Activated B cell treated with CpG ODN at 0.5 μM for 24 hours (primary cell): Measurements from ENCODE around the gene MFSD6L. TPM values are rescaled to one million over a fixed set of nuclear protein-coding genes. Genes with fewer than 3 reads are reported as not detected.

ENCODE experiments used
- ATAC-seq: fragments of 200-7000 bp; cut with Tn5 transposase; one replicate; pipeline ENCODE4 v1.10.0; 2021; ENCODE audit warnings: low read depth, mild to moderate bottlenecking, moderate library complexity
- CTCF ChIA-PET: fragments of 350-600 bp; sonication (Branson Sonifier 250); formaldehyde crosslinking; loops from one replicate; lab custom pipeline; 2021; ENCODE audit warnings: antibody characterized with exemption; lab: Charles Lee
- POLR2A ChIA-PET: fragments of 350-600 bp; sonication (Branson Sonifier 250); formaldehyde crosslinking; loops from one replicate; lab custom pipeline; 2021; ENCODE audit warnings: antibody characterized with exemption; lab: Charles Lee
- DNase-seq: peaks from one replicate; pipeline ENCODE4 v3.0.0; 2022
- H3K27ac Mint-ChIP-seq: one replicate; pipeline ENCODE4 v1.8.0; 2020; ENCODE audit warnings: mixed read lengths
- H3K27me3 Mint-ChIP-seq: one replicate; pipeline ENCODE4 v1.8.0; 2021; ENCODE audit warnings: mixed read lengths
- H3K36me3 Mint-ChIP-seq: one replicate; pipeline ENCODE4 v1.8.0; 2021; ENCODE audit warnings: low read depth, mixed read lengths
- H3K4me1 Mint-ChIP-seq: one replicate; pipeline ENCODE4 v1.8.0; 2021; ENCODE audit warnings: mixed read lengths
- H3K4me3 Mint-ChIP-seq: one replicate; pipeline ENCODE4 v1.8.0; 2020; ENCODE audit warnings: mild to moderate bottlenecking, mixed read lengths
- H3K9me3 Mint-ChIP-seq: one replicate; pipeline ENCODE4 v1.8.0; 2020; ENCODE audit warnings: mixed read lengths
- intact Hi-C: fragments of 100-400 bp; cut with micrococcal nuclease; formaldehyde crosslinking; loops from one replicate; pipeline ENCODE4 v1.15.1; 2024
- total RNA-seq: library from RNA; stranded (reverse); gene quantifications from 2 replicates; pipeline ENCODE4 v1.2.3, GENCODE V29; 2022
- TF ChIP-seq, protein P1 (sequence below): fragments of 200-600 bp; IDR thresholded peaks from one replicate; pipeline ENCODE4 v1.8.0; 2022; ENCODE audit warnings: antibody characterized with exemption, mild to moderate bottlenecking

The MFSD6L gene
- total RNA-seq, 1 donor from 2014 or later, result 0.20 TPM

DNA sequence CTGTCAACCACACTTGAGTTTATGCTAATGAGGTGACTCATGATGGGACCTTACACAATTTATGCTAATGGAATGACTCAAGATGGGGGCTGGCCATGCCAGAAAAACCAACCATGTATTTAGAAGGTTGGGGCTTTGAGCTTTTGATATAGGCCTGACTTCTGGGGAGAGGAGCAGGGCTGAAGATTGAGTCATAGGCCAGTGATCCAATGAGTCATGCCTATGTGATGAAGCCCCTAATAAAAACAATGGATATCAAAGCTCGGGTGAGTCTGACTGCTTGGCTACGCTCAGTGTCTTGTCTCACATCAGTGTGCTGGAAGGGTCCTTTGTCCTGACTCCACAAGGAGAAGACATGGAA is 7.3 kb downstream of the MFSD6L start:
- Mint-ChIP-seq H3K4me1 (peaks cover 10% of the 10 kb centered on the region), H3K9me3 (no peaks in the 10 kb centered on the region), H3K36me3 (no peaks in the 10 kb centered on the region), H3K4me3 (no peak overlapping the region), H3K27me3 (peaks cover 10% of the 10 kb centered on the region), H3K27ac (no peak overlapping the region)
- ChIA-PET POLR2A (no interaction called here), CTCF (no interaction called here)
- ATAC-seq (no peak), DNase-seq (no peak)
- intact Hi-C loops, result no loop called here
- TF ChIP-seq, protein P1, sequence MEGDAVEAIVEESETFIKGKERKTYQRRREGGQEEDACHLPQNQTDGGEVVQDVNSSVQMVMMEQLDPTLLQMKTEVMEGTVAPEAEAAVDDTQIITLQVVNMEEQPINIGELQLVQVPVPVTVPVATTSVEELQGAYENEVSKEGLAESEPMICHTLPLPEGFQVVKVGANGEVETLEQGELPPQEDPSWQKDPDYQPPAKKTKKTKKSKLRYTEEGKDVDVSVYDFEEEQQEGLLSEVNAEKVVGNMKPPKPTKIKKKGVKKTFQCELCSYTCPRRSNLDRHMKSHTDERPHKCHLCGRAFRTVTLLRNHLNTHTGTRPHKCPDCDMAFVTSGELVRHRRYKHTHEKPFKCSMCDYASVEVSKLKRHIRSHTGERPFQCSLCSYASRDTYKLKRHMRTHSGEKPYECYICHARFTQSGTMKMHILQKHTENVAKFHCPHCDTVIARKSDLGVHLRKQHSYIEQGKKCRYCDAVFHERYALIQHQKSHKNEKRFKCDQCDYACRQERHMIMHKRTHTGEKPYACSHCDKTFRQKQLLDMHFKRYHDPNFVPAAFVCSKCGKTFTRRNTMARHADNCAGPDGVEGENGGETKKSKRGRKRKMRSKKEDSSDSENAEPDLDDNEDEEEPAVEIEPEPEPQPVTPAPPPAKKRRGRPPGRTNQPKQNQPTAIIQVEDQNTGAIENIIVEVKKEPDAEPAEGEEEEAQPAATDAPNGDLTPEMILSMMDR, result no peak

DNA sequence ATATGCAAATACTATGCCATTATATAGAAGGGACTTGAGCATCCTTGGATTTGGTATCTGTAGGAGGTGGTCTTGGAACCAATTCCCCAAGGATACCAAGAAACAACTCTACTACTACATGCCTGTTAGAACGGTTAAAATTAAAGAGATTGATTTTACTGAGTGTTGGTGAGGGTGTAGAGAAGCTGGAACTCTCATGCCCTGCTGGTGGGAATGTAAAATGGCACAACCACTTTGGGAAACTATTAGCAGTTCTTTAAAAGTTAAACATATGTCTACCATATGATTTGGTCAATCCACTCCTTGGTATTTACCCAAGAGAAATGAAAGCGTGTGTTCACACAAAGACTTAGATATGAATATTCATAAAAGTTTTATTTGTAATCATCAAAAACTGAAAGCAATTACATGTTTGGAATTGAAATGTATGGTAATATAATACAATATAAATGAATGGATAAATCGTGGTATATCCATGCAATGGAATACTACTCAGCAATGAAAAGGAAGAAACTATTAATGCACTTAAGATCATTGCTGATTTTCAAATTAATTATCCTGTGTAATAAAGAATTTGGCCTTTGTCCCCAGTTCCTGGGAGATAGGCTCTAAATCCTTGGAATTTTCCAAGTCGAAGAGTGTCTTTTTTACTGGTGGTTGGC is 7.8 kb downstream of the MFSD6L start:
- POLR2A ChIA-PET, result no interaction called here
- intact Hi-C loops, result no loop called here

DNA sequence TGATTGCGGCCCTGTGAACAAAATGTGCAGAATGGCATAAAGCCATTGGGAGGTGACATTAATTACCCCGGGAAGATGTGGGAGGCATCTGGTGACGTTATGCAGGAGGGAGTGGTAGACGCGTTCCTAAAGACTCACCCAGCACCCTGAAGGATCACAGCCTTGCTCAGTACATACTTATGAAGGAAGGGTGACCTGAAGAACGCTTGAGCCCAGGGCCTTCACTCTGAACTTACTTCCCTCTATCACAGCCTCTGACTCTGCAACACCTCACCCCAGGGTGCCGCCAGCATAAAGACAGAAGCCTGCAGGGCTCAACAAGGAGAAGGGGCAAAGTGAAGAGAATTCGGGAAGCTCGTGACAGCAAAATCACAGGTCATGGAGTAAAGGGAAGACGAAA is 9.4 kb downstream of the MFSD6L start:
- Mint-ChIP-seq H3K4me3 (no peak overlapping the region), H3K9me3 (no peaks in the 10 kb centered on the region), H3K27me3 (peaks cover 10% of the 10 kb centered on the region), H3K36me3 (no peaks in the 10 kb centered on the region), H3K4me1 (peaks cover 10% of the 10 kb centered on the region), H3K27ac (no peak overlapping the region)
- TF ChIP-seq, protein P1, result no peak
- DNase-seq (no peak), ATAC-seq (no peak)
- CTCF ChIA-PET, result interaction anchor here (1.6 kb wide), 1 partner anchor 380 kb away, joined by 4 read pairs; no protein-coding TSS in a partner anchor
- POLR2A ChIA-PET, result no interaction called here
- intact Hi-C loops, result no loop called here

More for the DNA sequence above, 7.8 kb downstream of the MFSD6L start:
- CTCF ChIA-PET, result no interaction called here
- Mint-ChIP-seq H3K9me3 (no peaks in the 10 kb centered on the region), H3K27me3 (peaks cover 10% of the 10 kb centered on the region), H3K36me3 (no peaks in the 10 kb centered on the region), H3K4me3 (no peak overlapping the region), H3K27ac (no peak overlapping the region), H3K4me1 (peaks cover 10% of the 10 kb centered on the region)
- ATAC-seq, result no peak
- DNase-seq, result no peak
- TF ChIP-seq, protein P1, result no peak

DNA sequence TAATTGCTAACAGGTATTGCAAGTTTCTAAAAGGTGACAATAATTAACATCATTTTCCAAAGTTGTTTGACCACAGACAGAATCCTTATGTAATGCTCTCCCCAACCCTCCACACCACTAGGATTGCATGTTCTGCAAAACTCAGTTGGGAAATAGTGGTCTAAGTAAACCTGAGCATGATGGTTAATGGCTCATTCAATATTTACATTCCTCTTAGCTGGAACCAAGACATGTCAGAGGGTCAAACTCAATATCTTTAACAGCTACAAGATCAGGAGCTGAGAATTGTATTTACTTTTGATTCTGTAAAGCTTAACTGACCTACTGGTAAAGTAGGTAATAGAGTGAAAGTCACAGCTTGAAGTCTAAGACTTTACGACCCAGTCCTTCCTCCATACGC is 10.2 kb downstream of the MFSD6L start:
- H3K9me3 Mint-ChIP-seq, result no peaks in the 10 kb centered on the region
- CTCF ChIA-PET, result interaction anchor here (1.6 kb wide), 1 partner anchor 379 kb away, joined by 4 read pairs; no protein-coding TSS in a partner anchor
- DNase-seq (no peak), ATAC-seq (no peak)
- POLR2A ChIA-PET, result no interaction called here
- peaks cover 10% of the 10 kb centered on the region for H3K27me3 Mint-ChIP-seq
- no peak overlapping the region for H3K27ac Mint-ChIP-seq
- intact Hi-C loops, result no loop called here
- peaks cover 6% of the 10 kb centered on the region for H3K4me1 Mint-ChIP-seq
- H3K36me3 Mint-ChIP-seq, result no peaks in the 10 kb centered on the region
- TF ChIP-seq, protein P1, result no peak
- no peak overlapping the region for H3K4me3 Mint-ChIP-seq

DNA sequence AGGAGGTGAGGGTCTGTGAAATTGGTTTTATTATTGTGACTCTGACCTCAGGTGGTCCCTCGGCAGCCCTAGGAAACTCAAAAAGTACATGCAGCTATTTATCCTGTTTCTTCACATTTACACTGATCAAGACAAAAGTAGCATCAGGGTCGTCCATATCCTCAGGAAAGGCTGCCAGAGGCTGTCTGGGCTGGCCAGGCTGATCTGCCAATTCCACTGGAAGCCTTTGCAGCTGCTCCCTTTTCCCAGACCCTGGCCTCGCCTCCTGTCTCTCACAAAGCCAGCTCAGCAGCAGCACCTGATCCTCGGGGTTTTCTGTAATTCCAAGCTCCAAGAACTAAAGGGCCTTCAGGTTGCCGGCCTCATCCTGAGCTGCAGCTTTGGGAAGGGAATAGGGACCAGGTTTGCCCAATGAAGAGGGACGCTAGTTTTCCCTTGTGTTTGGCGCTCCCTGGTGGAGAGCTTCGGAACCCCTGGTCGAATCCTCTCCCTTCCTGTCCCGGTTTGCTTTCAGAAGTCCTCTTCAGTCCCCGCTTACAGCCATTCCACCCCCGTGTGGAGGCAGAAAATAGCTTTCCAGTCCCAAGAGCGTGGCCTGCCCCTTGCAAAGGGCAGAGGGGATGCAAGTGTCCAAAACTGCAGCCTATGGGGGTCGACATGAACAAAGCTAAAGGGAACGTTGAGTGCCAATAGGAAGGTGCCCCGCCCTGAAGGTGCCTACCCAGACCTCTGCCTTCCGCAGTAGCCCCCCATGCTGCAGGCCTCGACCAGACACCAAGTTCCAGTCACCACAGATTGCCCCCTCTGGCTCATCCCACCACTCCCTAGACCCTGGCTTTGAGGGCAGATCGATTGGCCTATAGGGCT is 13.4 kb downstream of the MFSD6L start:
- H3K4me1 Mint-ChIP-seq, result peaks cover 2% of the 10 kb centered on the region
- ChIA-PET CTCF (interaction anchor here (0.7 to 2.7 kb wide), 18 partner anchors 8 to 725 kb away, joined by 3 to 24 read pairs (median 4); partner anchors contain the start of genes KRABD2 and PIK3R6), POLR2A (interaction anchor here (0.5 to 1.5 kb wide), 4 partner anchors 129 to 399 kb away, joined by 3 to 12 read pairs (median 3); no protein-coding TSS in a partner anchor)
- DNase-seq (peak; percentile 59), ATAC-seq (peak; percentile 56)
- no peaks in the 10 kb centered on the region for H3K9me3 Mint-ChIP-seq
- H3K27ac Mint-ChIP-seq, result no peak overlapping the region
- H3K27me3 Mint-ChIP-seq, result peaks cover 9% of the 10 kb centered on the region
- no peak overlapping the region for H3K4me3 Mint-ChIP-seq
- H3K36me3 Mint-ChIP-seq, result no peaks in the 10 kb centered on the region
- TF ChIP-seq, protein P1, result peak; percentile 36
- intact Hi-C loops, result loop anchor here (1.0 to 2.0 kb wide), 2 partner anchors 375 to 723 kb away; no protein-coding TSS in a partner anchor
